ENCODE results near the gene CLEC16A.

CLEC16A gene

DNA sequence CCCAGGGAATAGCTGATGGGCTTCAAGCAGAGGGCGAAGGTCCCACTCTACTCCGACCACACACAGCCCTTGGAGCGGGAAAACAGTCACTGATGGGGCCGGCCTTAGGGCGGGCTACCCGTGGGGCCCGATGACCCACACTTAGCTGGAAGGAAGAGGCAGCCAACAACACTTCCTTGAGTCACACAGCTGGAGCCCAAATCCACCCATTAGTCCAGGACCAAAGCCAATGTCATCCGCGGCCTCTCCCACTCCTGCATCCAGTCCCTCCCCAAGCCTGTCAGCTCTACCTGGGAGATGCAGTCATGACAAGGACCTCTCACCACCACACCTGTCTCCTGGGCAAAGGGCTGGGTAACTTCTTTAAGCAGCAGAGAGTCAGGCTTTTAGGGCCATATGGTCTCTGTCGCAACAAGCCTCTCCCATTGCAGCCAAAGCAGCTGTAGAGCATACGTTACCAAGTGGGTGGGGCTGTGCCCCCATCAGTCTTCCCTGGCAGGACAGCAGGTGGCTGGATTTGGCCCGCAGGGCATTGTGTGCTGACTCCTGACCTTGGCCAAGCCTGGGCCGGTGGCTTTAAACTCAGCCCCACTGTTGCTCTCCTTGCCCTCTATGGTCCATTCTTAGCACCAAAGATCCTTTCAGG, 200.9 kb downstream of the CLEC16A start:
- no peak for DNase-seq

DNA sequence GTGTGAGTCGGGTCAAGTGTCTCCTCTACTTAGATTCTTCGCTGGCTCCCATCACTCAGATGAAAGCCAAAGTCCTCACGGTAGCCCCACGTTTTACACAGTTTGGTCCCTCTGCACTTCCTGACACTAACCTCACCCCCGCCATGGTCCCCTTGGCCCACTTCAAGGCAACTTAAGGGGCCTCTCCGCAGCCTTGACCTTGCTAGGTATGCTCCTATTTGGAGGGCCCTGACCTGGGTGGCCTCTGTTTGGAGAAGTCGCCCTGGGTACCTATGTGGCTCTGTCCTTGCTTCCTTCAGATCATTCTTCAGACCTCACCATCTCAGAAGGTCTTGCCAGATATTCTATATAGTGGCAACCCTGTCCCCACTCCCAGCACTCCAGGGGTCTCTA, 201.5 kb downstream of the CLEC16A start:
- DNase-seq, result no peak

- DNase-seq, result no peak
These were observed 202.8 kb downstream of the CLEC16A start for GRCh38 chr16:11147033-11147753.

GRCh38 chr16:11147754-11148444, 203.5 kb downstream of the CLEC16A start:
- DNase-seq, result no peak

DNA sequence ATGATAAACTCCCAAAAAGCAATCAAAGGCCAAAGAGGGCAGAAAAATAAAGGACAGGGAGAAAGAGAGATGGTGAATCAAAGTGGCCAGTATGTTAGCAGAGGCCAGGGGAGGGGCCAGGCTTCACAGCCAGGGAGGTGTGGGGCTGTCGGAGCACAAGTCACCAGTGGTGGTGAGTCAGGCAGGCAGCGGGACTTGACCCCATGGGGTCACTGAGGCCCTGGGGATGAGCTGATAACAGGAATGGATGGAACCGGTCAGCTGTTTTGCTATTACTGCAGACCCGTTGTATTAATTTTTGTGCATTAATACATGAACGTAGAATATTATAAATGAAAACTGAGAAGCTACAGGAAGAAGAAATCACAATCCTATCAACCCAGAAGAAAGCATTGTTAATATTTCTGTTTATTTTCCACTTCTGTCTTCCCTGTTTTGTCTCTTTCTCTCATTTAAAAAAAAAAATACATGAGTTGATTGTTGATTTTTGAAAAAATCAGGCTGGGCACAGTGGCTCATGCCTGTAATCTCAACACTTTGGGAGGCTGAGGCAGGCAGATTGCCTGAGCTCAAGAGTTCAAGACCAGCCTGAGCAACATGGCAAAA, 204.8 kb downstream of the CLEC16A start:
- no peak for DNase-seq

GRCh38 chr16:11150190-11150589, 205.8 kb downstream of the CLEC16A start:
- no peak for DNase-seq

DNA sequence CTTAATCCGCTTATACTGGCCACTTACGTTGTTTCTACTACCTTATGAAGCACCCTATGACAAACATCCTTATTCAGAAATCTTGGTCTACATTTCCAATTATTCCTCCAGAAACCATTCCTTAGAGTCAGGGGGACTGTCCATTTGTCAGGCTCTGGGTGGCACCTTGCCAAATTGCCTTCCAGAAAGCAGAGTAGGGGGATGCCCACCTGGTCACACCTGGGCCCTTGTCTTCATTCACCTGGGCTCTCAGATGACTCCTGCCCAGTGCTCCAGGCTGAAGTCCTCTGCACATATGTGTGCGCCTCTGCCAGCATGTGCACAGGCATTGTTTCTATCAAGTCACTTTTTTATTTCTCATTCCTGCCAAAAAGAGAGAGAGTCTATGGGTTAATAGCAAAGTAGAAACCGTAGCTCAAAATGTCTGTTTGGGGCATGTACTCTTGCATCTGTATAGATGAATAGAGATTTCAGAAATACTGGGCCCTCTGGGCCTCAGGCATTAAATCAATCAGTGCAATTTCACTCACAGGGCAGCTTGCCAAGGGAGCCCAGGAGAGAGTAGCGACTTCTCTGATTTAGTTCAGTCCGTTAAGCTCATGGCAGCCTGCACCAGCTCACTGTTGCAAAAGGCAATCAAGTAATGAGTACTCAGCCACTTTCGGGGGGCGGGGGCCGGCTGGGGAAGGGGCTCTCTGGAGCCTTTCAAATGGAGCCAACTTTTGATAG, 207.0 kb downstream of the CLEC16A start:
- no peak for DNase-seq

DNA sequence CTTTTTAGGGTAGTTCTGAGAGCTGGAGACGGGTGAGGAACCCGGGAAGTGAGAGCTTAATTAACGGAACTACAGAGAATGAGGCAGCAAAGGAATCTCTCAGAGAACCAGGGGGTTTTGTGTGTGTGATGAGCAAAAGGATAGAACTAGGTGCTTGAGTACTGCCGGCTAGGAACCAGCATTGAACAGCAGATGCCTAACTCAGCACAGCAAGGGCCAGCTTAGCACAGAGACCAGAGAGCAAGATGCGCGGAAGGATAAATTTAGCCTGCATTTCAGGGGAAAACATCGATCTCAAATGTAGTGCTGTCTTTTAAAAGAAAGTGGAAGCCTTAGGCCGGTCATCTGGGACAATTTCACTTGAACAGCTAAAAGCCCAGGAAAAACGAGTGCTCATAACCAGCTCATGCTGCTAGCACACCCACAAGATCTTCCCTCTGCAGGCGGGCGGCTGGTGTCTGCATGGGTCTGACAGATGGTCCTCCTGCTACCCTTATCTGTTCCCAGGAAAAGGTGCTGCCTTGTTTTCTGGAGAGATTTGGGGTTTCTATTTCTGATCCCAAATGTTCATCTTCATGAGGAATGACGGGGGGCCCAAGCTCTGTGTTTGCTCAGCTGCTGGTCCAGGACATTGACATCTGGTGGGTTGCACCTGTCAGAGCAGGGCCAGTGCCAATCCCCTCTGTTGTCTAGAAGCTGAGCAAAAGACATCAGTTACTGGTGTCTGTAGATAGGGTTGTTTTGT, 207.7 kb downstream of the CLEC16A start:
- DNase-seq, result no peak

GRCh38 chr16:11152677-11153331, 208.4 kb downstream of the CLEC16A start:
- DNase-seq, result no peak

GRCh38 chr16:11155284-11155806, 211.0 kb downstream of the CLEC16A start:
- DNase-seq, result no peak

DNA sequence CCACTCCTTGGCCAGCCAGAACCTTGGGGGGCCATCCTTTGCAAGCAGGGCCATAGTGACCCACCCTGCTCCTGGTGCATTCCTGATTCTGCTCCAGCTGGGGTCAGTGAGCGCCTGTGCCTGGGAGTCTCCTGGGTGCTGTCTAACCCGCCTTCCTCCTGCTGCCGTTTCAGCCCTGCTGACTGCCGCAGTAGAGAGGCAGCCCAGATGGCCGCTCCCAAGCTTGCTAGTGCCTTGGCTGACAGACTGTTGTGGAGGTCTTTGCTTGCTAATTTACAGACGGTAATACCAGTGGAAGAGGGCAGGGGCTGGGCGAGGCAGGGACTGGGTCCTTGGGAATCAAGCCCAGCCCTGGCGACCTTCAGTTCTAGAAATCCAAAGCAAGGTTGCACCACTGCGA, 212.0 kb downstream of the CLEC16A start:
- no peak for DNase-seq

DNA sequence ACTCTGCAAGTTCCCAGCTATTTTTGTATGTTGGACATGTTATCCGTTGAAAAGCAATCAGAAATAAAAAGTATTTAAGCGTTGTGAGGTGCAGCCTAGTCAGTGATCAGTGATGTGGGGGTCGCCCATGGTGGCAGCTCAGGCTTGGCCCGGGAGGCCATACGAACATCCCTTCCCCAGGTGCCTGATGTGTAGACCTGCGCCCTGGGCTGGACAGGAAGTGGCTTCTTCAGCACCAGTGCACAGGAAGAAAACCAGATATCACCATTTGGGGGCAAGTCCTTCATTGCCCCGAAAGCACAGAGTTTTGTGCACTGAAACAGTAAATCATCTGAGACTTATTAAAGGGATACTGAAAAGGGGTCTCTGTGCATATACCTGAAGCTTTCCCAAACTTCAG, 212.8 kb downstream of the CLEC16A start:
- no peak for DNase-seq

- no peak for DNase-seq
These were observed 213.7 kb downstream of the CLEC16A start for GRCh38 chr16:11158018-11158417.

DNA sequence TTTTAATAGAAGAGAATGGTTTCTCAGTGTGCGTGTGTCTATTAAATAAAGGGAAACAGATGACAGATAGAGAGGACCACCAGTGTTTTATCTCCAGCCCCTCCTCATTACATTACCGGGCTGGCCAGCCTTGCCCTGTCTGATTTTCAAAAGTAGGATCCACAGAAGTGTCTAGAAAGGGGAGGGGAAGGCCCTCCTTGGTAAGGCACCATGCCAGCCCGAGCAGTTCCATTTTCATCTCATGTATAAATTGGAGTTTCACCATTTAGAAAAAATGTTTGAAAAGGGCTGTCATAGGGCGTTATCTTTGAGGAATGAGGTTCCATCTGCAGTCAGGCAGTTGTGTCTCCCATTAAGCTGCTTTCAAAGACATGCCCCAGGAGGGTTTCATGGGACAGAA, 214.9 kb downstream of the CLEC16A start:
- DNase-seq, result no peak

GRCh38 chr16:11160676-11161115, 216.3 kb downstream of the CLEC16A start:
- no peak for DNase-seq

DNA sequence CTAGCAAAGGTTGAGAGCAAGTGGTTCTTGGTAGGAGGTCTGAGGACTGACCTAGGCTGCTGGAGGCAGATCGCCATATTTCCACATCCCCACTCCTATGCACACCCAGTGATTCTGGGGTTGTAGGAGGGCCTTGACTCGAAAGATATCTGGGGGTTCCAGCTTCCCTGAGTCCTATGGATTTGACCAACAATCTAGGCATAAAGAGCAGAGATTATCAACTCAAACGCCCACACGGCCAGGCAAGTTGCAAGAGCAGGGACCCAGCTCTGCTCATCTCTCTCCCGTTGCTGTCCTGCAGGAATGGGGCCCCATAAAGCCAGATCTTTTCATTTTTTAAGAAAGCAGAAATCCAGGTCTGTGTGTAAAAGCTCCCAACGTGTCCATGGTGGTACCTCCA, 217.1 kb downstream of the CLEC16A start:
- DNase-seq, result no peak

DNA sequence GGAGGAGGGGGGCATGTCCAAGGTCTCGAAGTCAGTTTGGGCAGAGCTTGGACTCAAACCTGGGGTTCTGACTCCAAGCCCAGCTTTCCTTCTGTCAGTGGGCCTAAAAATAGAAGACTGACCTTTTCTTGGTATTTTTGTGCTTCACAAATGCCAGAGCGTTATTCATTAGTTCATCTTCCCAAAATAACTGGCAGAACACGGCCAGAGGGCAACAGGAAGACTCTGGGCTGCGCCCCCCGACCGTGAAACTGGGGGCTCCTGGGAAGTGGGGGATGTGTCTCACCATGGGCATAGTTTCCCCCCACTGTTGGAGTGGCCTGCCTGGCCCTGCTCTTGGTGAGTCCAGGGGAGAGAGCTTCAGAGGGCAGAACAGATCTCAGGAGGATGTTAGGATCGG, 217.6 kb downstream of the CLEC16A start:
- DNase-seq, result no peak

- DNase-seq, result no peak
These were observed 218.4 kb downstream of the CLEC16A start for GRCh38 chr16:11162586-11163268.

DNA sequence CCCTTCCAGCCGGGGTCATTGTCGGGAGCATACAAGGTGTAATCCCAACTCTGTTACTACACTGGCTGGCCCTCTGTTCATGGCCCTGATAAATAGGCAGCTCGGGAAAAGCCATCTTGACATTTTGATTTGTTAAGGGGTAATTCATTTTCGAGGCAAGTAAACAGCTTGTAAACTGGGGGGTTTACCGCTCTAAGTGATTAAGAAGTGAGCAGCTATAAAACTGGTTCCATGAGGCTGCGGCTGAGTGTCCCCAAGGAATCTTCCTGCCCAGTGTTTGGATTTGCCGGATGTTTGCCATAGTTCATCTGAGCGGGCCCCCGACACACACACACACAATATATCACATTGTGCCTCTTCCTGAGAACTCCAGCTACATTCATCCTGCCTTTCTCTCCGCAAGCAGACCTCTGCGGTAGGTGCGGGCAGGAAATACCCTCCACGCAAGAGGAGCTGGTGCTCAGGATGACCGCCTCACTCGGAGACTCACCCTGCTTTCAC, 219.4 kb downstream of the CLEC16A start:
- DNase-seq, result no peak

- DNase-seq, result no peak
These were observed 220.3 kb downstream of the CLEC16A start for GRCh38 chr16:11164482-11165270.
